Epithelial cell of proximal tubule (primary cell): ENCODE measurements around the gene FKBP4. TPM values are rescaled to one million over a fixed set of nuclear protein-coding genes. Genes with fewer than 3 reads are reported as not detected.

Experiments
- DNase-seq: peaks from one replicate; pipeline ENCODE4 v3.0.0-alpha.2; 2011; ENCODE audit warnings: low read depth
- H3K4me3 ChIP-seq: 2 replicates; pipeline ENCODE4 v1.5.1; 2011; ENCODE audit warnings: low read depth, mild to moderate bottlenecking, low read length
- total RNA-seq: library from RNA; depleted of rRNA; stranded (reverse); fragments of >200 nt; gene quantifications from 2 replicates; pipeline ENCODE4 v1.2.3, GENCODE V29; 2015
- TF ChIP-seq, protein P1 (sequence below): conservative IDR thresholded peaks from 2 replicates; pipeline ENCODE4 v1.5.1; 2012; ENCODE audit warnings: low read depth, mild to moderate bottlenecking, low read length

Gene FKBP4
- total RNA-seq, 1 donor from 2014 or later: 51.9 TPM

DNA sequence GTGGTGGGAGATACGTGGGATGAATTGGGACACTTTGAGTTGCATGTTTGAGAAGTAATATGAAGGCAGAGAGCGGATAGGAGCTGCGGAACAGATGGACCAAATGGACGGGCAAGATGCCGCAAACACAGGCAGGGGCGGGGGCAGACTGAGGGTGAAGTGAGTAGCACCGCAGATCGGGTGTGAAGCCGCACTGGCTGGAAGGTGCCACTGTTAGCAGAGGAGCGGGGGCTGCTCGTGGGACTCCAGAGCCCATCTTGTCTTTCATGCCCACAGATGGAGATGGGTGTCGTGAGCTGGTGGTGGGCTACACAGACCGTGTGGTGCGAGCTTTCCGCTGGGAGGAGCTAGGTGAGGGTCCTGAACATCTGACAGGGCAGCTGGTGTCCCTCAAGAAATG is 25.0 kb downstream of the FKBP4 start:
- H3K4me3 ChIP-seq: no peak overlapping the region
- TF ChIP-seq, protein P1, sequence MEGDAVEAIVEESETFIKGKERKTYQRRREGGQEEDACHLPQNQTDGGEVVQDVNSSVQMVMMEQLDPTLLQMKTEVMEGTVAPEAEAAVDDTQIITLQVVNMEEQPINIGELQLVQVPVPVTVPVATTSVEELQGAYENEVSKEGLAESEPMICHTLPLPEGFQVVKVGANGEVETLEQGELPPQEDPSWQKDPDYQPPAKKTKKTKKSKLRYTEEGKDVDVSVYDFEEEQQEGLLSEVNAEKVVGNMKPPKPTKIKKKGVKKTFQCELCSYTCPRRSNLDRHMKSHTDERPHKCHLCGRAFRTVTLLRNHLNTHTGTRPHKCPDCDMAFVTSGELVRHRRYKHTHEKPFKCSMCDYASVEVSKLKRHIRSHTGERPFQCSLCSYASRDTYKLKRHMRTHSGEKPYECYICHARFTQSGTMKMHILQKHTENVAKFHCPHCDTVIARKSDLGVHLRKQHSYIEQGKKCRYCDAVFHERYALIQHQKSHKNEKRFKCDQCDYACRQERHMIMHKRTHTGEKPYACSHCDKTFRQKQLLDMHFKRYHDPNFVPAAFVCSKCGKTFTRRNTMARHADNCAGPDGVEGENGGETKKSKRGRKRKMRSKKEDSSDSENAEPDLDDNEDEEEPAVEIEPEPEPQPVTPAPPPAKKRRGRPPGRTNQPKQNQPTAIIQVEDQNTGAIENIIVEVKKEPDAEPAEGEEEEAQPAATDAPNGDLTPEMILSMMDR: no peak
- DNase-seq: no peak

DNA sequence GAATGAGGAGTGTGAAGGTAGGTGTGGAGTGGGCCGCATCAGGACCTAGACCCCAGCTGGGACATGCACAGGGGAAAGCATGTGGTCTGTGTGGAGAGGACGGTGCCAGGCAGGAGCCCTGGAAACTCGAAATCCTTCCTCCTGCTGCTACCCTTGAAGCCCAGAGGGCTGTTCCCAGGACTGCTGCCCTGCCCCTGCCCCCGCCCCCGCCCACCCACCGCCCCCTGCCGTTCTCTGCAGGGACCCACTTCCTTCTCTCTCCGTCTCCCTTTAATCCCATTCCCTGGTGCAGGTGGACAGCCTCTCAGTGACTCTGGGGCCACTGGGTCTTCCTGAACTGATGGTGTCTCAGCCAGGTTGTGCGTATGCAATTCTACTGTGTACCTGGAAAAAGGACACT is 25.7 kb downstream of the FKBP4 start:
- no peak for DNase-seq
- no peak overlapping the region for H3K4me3 ChIP-seq
- TF ChIP-seq, protein P1: no peak

GRCh38 chr12:2823483-2823882 is 28.7 kb downstream of the FKBP4 start:
- TF ChIP-seq, protein P1: no peak
- DNase-seq: no peak

DNA sequence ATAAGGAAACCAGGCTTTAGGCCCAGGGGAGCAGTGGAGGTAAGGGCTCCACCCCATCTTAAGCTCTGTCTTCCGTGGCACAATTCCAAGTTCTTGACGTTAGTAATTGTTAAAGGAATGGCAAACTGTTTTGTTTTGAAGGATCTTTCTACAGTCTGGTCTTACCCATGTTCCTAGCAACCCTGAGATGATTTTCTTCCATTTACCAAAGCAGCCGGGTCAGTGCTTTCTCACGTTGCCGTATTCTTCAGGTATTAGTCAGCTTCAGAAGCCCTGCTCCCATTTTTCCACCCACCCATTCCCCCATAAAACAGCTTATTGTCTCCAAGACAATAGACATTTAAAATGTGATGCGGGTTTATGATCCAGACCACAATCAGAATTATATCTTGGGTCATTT is 29.8 kb downstream of the FKBP4 start:
- TF ChIP-seq, protein P1: no peak
- H3K4me3 ChIP-seq: no peak overlapping the region

More at GRCh38 chr12:2823483-2823882, 28.7 kb downstream of the FKBP4 start:
- H3K4me3 ChIP-seq: no peak overlapping the region

GRCh38 chr12:2825132-2825531 is 30.4 kb downstream of the FKBP4 start:
- TF ChIP-seq, protein P1: no peak
- no peak overlapping the region for H3K4me3 ChIP-seq
- no peak for DNase-seq

More for the DNA sequence above, 29.8 kb downstream of the FKBP4 start:
- no peak for DNase-seq

- no peak for DNase-seq
- no peak overlapping the region for H3K4me3 ChIP-seq
- TF ChIP-seq, protein P1: no peak
Observed at GRCh38 chr12:2826036-2826435, 31.3 kb downstream of the FKBP4 start.

DNA sequence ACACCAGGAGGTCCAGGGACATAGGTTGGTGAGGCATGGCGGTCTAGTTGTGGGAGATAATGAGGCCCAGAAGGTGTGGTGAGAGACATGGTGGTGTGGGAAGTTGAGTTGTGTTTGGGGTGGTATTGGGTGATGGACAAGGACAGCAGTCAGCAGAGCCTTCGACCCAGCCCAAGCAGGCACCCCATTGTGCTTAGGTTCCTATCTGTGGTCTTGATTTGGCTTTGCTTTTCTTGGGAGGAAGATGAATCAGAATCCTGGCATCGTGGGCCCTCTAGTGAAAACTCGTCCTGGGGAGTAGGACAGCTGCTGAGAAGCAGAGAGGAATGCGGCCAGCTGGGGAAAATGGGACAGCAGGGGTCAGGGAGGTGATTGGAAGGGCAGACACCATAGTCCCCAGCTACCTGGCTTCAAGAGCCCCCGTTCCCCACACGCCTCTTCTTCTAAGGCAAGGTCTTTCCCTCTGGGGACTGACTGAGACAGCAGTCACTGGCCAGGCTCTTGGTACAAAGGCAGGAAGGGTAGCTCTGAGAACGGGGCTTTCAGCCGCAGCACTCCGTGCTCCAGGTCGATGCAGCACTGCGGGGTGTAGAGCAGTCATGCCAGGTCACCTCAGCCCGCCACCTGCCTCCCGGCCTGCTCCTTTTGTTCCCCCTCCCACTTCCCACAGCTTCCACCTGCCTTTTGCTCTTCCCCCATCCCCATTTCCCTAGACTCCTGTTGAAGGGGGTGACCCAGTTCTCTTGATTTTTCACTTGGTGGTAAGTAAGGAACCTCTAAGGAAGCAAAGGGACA is 32.1 kb downstream of the FKBP4 start:
- DNase-seq: no peak
- no peak overlapping the region for H3K4me3 ChIP-seq
- TF ChIP-seq, protein P1: no peak
